Naive thymus-derived CD8-positive, alpha-beta T cell (primary cell): Measurements from ENCODE around the gene OGFOD1. TPM values are rescaled to one million over a fixed set of nuclear protein-coding genes. Genes with fewer than 3 reads are reported as not detected.

Experiments used
- ATAC-seq, 2 donors: fragments of 150-1000 bp; cut with Tn5 transposase in 1 of 2; sonication (Bioruptor Pico), chemical (Tn5 transposase) in 1 of 2; 1 replicate in 1 of 2; 2 replicates in 1 of 2; pipeline ENCODE4 v1.10.0; 2021; ENCODE audit warnings: mild to moderate bottlenecking in 2 of 2, moderate library complexity in 2 of 2
- POLR2A ChIA-PET: fragments of 350-600 bp; sonication (Branson Sonifier 250); formaldehyde crosslinking; loops from one replicate; lab custom pipeline; 2021; ENCODE audit warnings: antibody characterized with exemption; lab: Charles Lee
- DNase-seq, 10 donors: peaks; one replicate each; pipeline versions ENCODE4 v3.0.0 to v3.0.0-alpha.2; 2020 to 2022
- H3K27ac Mint-ChIP-seq, 10 donors: one replicate each; pipeline ENCODE4 v1.8.0; 2020 to 2022; ENCODE audit warnings: mild to moderate bottlenecking in 10 of 10, mixed read lengths in 10 of 10, moderate library complexity in 4 of 10, inconsistent platforms in 1 of 10
- H3K27me3 Mint-ChIP-seq, 5 donors: one replicate each; pipeline ENCODE4 v1.8.0; 2021 to 2022; ENCODE audit warnings: mixed read lengths in 5 of 5
- H3K36me3 Mint-ChIP-seq, 3 donors: one replicate each; pipeline ENCODE4 v1.8.0; 2020 to 2022; ENCODE audit warnings: mixed read lengths in 3 of 3, mild to moderate bottlenecking in 2 of 3, inconsistent platforms in 1 of 3
- H3K4me1 Mint-ChIP-seq, 4 donors: one replicate each; pipeline ENCODE4 v1.8.0; 2021 to 2022; ENCODE audit warnings: mixed read lengths in 4 of 4
- H3K4me3 Mint-ChIP-seq, 10 donors: one replicate each; pipeline ENCODE4 v1.8.0; 2020 to 2022; ENCODE audit warnings: mild to moderate bottlenecking in 10 of 10, mixed read lengths in 10 of 10, moderate library complexity in 6 of 10, inconsistent platforms in 1 of 10
- H3K9me3 Mint-ChIP-seq, 9 donors: one replicate each; pipeline ENCODE4 v1.8.0; 2020 to 2022; ENCODE audit warnings: mixed read lengths in 9 of 9, mild to moderate bottlenecking in 3 of 9, inconsistent platforms in 1 of 9, moderate library complexity in 1 of 9
- polyA plus RNA-seq, 3 donors: library from polyadenylated mRNA; unstranded; fragments of 300-500 nt; fragmentation: Illumina TruSeq; gene quantifications; one replicate each; pipeline ENCODE4 v1.2.3, GENCODE V29; 2021
- total RNA-seq, 8 experiments: library from RNA in 2 of 8; stranded (reverse) in 2 of 8; gene quantifications; one replicate each; pipeline ENCODE4 v1.2.3 and lab custom pipeline; 2021 to 2026

Gene OGFOD1
- total and polyA plus RNA-seq, 5 experiments from 2014 or later: 48.0 to 109 (median 94.1) TPM

DNA sequence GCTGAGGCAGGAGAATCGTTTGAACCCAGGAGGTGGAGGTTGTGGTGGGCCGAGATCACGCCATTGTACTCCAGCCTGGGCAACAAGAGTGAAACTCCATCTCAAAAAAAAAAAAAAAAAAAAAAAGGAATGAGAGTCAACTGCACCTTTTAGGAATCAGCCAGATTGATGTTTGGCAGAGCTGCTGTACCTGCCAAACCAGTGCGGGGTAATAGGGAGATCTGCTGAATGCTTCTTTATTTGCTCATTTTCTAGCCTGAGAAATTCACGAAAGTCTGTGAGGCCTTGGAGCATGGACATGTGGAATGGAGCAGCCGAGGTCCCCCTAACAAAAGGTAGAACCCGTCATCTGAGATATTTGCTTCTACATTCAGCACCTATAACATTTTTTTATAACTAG, 18.4 kb downstream of the OGFOD1 start:
- peak overlapping the region in 2 of 10 donors; percentile 58 to 67 for H3K27ac Mint-ChIP-seq
- H3K9me3 Mint-ChIP-seq: no peaks in the 10 kb centered on the region
- no peaks in the 10 kb centered on the region for H3K4me1 Mint-ChIP-seq
- ATAC-seq (no peak), DNase-seq (no peak)
- POLR2A ChIA-PET: no interaction called here
- peaks cover 7 to 94% (median 34%) of the 10 kb centered on the region in 3 donors for H3K36me3 Mint-ChIP-seq
- H3K4me3 Mint-ChIP-seq: no peak overlapping the region
- H3K27me3 Mint-ChIP-seq: no peaks in the 10 kb centered on the region

DNA sequence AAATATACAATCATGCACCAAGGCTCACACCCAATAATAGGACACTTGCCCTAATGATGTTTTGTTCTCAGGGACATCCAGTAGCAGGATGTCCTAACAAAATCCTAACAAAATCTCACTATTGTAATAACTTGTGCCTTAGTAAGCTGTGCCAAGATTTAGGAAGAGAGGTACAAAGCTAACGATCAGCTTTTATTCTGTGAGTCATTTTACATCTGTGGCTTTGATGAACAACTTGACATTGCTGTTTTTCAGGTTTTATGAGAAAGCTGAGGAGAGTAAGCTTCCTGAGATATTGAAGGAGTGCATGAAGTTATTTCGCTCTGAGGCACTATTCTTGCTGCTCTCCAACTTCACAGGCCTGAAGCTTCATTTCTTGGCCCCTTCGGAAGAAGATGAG, 18.9 kb downstream of the OGFOD1 start:
- Mint-ChIP-seq H3K9me3 (no peaks in the 10 kb centered on the region), H3K36me3 (peaks cover 7 to 96% (median 37%) of the 10 kb centered on the region in 3 donors), H3K27me3 (no peaks in the 10 kb centered on the region), H3K4me1 (no peaks in the 10 kb centered on the region), H3K27ac (peak overlapping the region in 3 of 10 donors; percentile 47 to 67 (median 58)), H3K4me3 (no peak overlapping the region)
- POLR2A ChIA-PET: interaction anchor here (1.4 kb wide), 1 partner anchor 19 kb away, joined by 6 read pairs; the partner anchor contains the start of genes NUDT21 and OGFOD1
- no peak for ATAC-seq
- no peak for DNase-seq

- peak overlapping the region in 2 of 10 donors; percentile 47 to 67 for H3K27ac Mint-ChIP-seq
Measured at GRCh38 chr16:56470666-56471065, 19.3 kb downstream of the OGFOD1 start.

GRCh38 chr16:56475201-56475600, 23.8 kb downstream of the OGFOD1 start:
- Mint-ChIP-seq H3K9me3 (no peaks in the 10 kb centered on the region), H3K4me3 (no peak overlapping the region), H3K4me1 (peaks cover 0 to 2% (median 0%) of the 10 kb centered on the region in 4 donors), H3K27ac (peak overlapping the region in 3 of 10 donors; percentile 1 to 25 (median 16)), H3K27me3 (no peaks in the 10 kb centered on the region), H3K36me3 (peaks cover 4 to 90% (median 30%) of the 10 kb centered on the region in 3 donors)
- POLR2A ChIA-PET: no interaction called here
- no peak for DNase-seq
- ATAC-seq: no peak

More at GRCh38 chr16:56470666-56471065, 19.3 kb downstream of the OGFOD1 start:
- Mint-ChIP-seq H3K36me3 (peaks cover 7 to 96% (median 37%) of the 10 kb centered on the region in 3 donors), H3K9me3 (no peaks in the 10 kb centered on the region), H3K4me1 (no peaks in the 10 kb centered on the region), H3K4me3 (no peak overlapping the region), H3K27me3 (no peaks in the 10 kb centered on the region)
- DNase-seq (no peak), ATAC-seq (no peak)
- POLR2A ChIA-PET: interaction anchor here (0.9 to 1.4 kb wide), 2 partner anchors 9 to 19 kb away, joined by 3 to 6 read pairs; partner anchors contain the start of genes NUDT21 and OGFOD1

DNA sequence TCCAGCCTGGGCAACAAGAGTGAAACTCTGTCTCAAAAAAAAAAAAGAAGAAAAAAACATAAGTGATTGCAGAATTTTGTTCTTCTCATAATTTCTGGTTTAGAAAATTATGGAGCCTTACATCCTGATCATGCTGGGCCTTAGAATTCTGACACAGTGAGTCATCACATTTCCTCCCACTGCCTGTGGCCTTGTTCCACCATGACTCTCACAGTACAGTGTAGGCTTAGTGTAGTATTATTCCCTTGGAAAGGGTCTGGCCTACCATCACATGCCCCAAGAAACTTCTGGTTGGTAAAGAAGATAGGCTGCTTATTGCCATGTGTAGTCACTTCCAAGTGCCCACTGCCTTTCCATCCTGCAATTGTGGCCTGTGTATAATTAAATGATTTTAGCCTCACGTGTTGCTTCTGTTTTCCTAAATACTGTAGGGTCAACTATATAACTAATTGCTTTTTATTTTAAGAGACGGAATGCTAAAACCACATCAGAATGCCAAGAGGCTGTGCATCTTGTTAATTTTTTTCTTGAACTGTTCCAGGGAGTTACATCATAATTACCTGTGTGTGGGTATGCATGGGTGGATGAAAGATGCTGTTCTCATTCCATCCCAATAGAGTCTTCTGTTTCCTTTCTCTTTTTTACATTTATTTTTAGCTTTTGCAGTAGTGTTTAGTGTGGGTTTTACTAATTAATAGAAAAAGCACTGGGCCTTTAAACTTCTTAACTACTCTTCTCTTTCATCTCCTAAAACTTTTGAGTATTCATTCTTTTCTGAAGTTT, 25.9 kb downstream of the OGFOD1 start:
- H3K36me3 Mint-ChIP-seq: peaks cover 0 to 86% (median 22%) of the 10 kb centered on the region in 3 donors
- H3K4me3 Mint-ChIP-seq: no peak overlapping the region
- ATAC-seq: no peak
- no peaks in the 10 kb centered on the region for H3K27me3 Mint-ChIP-seq
- H3K27ac Mint-ChIP-seq: peak overlapping the region in 5 of 10 donors; percentile 30 to 58 (median 52)
- H3K4me1 Mint-ChIP-seq: peaks cover 0 to 2% (median 0%) of the 10 kb centered on the region in 4 donors
- POLR2A ChIA-PET: no interaction called here
- no peaks in the 10 kb centered on the region for H3K9me3 Mint-ChIP-seq
- DNase-seq: no peak

DNA sequence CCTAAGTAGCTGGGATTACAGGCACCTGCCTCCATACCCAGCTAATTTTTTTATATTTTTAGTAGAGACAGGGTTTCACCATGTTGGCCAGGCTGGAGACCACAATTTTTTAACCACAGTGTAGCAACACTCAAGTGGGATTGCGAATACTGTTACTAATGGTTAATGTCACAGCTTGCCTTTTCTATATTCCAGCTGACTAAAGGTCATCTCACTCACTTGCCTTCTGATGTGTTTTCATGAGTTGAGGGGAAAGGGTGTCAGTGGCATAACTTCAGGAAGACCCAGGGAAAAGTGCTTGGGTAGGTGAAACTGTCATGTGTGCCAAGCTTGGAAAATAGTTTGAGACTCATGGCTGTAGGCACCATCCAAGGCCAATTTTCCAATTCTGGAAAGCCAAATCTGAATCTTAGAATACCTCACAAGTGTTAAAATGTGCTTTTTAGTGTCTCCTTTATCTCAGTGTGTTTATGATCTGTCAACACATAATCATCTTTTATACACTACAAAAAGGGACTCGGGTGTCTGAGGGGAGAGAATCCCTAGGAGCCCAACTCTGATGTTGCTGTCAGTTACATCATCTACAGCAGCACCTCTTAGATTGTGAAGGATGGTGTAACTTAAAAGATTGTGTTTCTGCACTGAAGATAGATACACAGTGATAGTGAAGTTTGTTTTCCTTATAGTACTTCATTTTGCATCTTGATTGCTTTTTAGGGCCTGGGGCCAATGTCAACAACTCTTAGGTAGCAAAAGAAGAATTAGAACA, 27.1 kb downstream of the OGFOD1 start:
- no peak for ATAC-seq
- peak overlapping the region in 5 of 10 donors; percentile 18 to 73 (median 41) for H3K27ac Mint-ChIP-seq

DNA sequence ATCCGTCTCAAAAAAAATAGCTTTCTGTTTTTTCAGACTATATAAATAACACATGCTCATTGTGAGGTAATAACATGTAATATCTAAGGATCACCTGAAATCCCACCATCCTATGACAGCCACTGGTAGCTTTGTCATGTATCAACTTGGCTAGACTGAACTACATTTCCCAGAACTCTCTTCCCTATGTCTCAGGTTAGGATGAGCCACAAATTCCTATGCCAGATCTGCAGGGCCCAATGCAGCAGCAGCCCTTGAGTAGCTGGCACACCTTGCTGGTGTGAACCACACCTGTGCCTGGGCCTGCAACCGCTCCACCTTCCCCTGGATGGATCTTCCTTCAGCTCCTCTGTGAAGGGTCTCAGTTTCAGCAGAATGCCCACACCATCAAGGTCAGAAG, 28.1 kb downstream of the OGFOD1 start:
- Mint-ChIP-seq H3K27ac (peak overlapping the region in 6 of 10 donors; percentile 26 to 73 (median 58)), H3K27me3 (no peaks in the 10 kb centered on the region), H3K9me3 (no peaks in the 10 kb centered on the region), H3K4me3 (no peak overlapping the region), H3K4me1 (peaks cover 0 to 2% (median 0%) of the 10 kb centered on the region in 4 donors), H3K36me3 (peaks cover 0 to 87% (median 20%) of the 10 kb centered on the region in 3 donors)
- ATAC-seq: no peak
- no peak for DNase-seq
- POLR2A ChIA-PET: interaction anchor here (0.7 kb wide), 1 partner anchor 8 kb away, joined by 3 read pairs; no protein-coding TSS in a partner anchor

More for the DNA sequence above, 27.1 kb downstream of the OGFOD1 start:
- Mint-ChIP-seq H3K4me1 (peaks cover 0 to 2% (median 0%) of the 10 kb centered on the region in 4 donors), H3K9me3 (no peaks in the 10 kb centered on the region), H3K4me3 (no peak overlapping the region), H3K36me3 (peaks cover 0 to 87% (median 20%) of the 10 kb centered on the region in 3 donors), H3K27me3 (no peaks in the 10 kb centered on the region)
- POLR2A ChIA-PET: no interaction called here
- DNase-seq: no peak

GRCh38 chr16:56480776-56481467, 29.6 kb downstream of the OGFOD1 start:
- H3K4me3 Mint-ChIP-seq: no peak overlapping the region
- peak overlapping the region in 7 of 10 donors; percentile 4 to 81 (median 58) for H3K27ac Mint-ChIP-seq
- POLR2A ChIA-PET: no interaction called here
- peaks cover 0 to 2% (median 0%) of the 10 kb centered on the region in 4 donors for H3K4me1 Mint-ChIP-seq
- no peak for ATAC-seq
- no peak for DNase-seq
- H3K36me3 Mint-ChIP-seq: peaks cover 0 to 87% (median 22%) of the 10 kb centered on the region in 3 donors
- H3K9me3 Mint-ChIP-seq: no peaks in the 10 kb centered on the region
- H3K27me3 Mint-ChIP-seq: no peaks in the 10 kb centered on the region

DNA sequence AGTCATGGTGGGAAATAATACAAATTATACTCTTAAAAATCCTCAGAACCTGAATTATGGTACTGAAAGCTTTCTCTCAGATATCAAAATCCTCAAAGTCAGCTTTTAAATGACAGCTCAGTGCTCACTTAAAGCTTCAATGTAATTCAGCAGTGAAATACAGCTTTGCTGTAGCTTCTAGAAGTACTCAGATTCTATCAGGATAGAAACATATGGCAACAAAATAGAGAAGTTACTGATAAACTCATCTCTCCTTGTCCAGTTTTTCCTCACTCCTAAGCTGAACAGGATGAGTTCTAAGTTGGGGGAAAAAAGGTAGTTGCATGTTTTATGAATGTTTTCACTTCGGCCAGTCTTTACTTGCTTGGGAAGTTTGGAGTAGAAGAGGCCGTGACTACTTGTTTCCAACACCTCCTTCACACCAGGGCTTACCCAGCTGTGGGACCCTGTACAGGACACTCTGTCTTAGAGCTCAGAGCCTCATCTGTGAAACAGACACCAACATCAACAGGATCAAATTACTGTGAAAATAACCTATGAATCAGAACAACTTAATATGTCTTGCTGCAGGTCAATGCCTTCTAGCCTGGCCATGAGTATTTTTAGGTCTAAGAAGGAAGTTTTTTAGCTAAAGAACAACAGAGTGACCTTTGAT, 30.2 kb downstream of the OGFOD1 start:
- Mint-ChIP-seq H3K4me3 (no peak overlapping the region), H3K36me3 (peaks cover 4 to 86% (median 19%) of the 10 kb centered on the region in 3 donors), H3K27ac (peak overlapping the region in 7 of 10 donors; percentile 1 to 81 (median 13)), H3K27me3 (no peaks in the 10 kb centered on the region), H3K9me3 (peaks cover 0 to 1% (median 0%) of the 10 kb centered on the region in 9 donors), H3K4me1 (peaks cover 0 to 2% (median 0%) of the 10 kb centered on the region in 4 donors)
- POLR2A ChIA-PET: no interaction called here
- DNase-seq: no peak
- no peak for ATAC-seq

- DNase-seq (no peak), ATAC-seq (no peak)
- Mint-ChIP-seq H3K4me1 (peaks cover 0 to 2% (median 1%) of the 10 kb centered on the region in 4 donors), H3K36me3 (peaks cover 5 to 77% (median 21%) of the 10 kb centered on the region in 3 donors), H3K9me3 (peaks cover 0 to 1% (median 0%) of the 10 kb centered on the region in 9 donors), H3K4me3 (no peak overlapping the region), H3K27ac (no peak overlapping the region), H3K27me3 (no peaks in the 10 kb centered on the region)
- POLR2A ChIA-PET: no interaction called here
Measured at GRCh38 chr16:56482683-56483236, 31.4 kb downstream of the OGFOD1 start.

DNA sequence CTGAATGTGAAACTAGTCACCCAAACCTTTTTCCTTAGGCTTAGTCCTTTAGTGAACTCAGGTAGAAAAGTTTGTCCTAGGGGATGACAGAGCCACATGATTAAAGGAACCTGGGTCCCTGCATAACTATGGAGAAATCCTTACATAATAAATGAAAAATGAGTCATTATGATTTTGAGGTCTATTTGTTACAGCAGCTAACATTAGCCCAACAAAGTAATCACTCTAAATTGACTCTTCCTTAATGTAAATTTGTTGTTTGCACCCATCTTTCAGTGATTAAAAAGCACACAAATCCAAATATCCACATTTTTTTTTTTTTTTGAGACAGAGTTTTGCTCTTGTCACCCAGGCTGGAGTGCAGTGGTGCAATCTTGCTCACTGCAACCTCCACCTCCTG, 32.0 kb downstream of the OGFOD1 start:
- POLR2A ChIA-PET: no interaction called here
- Mint-ChIP-seq H3K27ac (no peak overlapping the region), H3K9me3 (peaks cover 0 to 1% (median 0%) of the 10 kb centered on the region in 9 donors), H3K27me3 (no peaks in the 10 kb centered on the region), H3K36me3 (peaks cover 5 to 74% (median 21%) of the 10 kb centered on the region in 3 donors), H3K4me3 (no peak overlapping the region), H3K4me1 (peaks cover 0 to 4% (median 1%) of the 10 kb centered on the region in 4 donors)
- no peak for ATAC-seq
- DNase-seq: no peak
